ENCODE data around the gene MAJIN. TPM values are rescaled to one million over a fixed set of nuclear protein-coding genes. Genes with fewer than 3 reads are reported as not detected.
A peak's percentile ranks its signal among the peaks of the same experiment; 100 is the strongest.
"Not testable (repeated sequence)": the region's sequence is repeated elsewhere in the genome, so short reads cannot be mapped to it uniquely, and the experiment has no call there.

Gene MAJIN
- under 1 TPM in 1 of 2 donors, not detected in 1; 0.45 TPM for total RNA-seq

- DNase-seq (ENCODE audit: low spot score in 2 of 2) (peak; percentile 84 to 92), ATAC-seq (peak; percentile 28 to 45)
- Mint-ChIP-seq H3K36me3 (no peaks in the 10 kb centered on the region), H3K9me3 (no peaks in the 10 kb centered on the region), H3K27ac (peak within 1 kb of the TSS; percentile 84 to 99)
Observed at GRCh38 chr11:64971421-64972233, at the start of gene MAJIN. TSS of gene MAJIN (minus strand) at chr11:64972108. CDS start at chr11:64959405, 12,703 bp downstream.

- H3K36me3 Mint-ChIP-seq = peaks cover 0 to 15% of the 10 kb centered on the region in 2 donors
- ATAC-seq (no peak), DNase-seq (ENCODE audit: low spot score in 2 of 2) (no peak)
- H3K9me3 Mint-ChIP-seq = peaks cover 0 to 5% of the 10 kb centered on the region in 2 donors
- H3K27ac Mint-ChIP-seq = no peak overlapping the region
Observed at GRCh38 chr11:65021509-65021908, 49.6 kb upstream of the MAJIN start.

- Mint-ChIP-seq H3K36me3 (peaks cover 0 to 20% of the 10 kb centered on the region in 2 donors), H3K27ac (peak overlapping the region in 1 of 2 donors; percentile 44), H3K9me3 (peaks cover 0 to 5% of the 10 kb centered on the region in 2 donors)
- DNase-seq (ENCODE audit: low spot score in 2 of 2) (no peak), ATAC-seq (no peak)
Observed at GRCh38 chr11:65021003-65021402, 49.1 kb upstream of the MAJIN start.

- peaks cover 0 to 5% of the 10 kb centered on the region in 2 donors for H3K9me3 Mint-ChIP-seq
- H3K27ac Mint-ChIP-seq = no peak overlapping the region
- peaks cover 0 to 20% of the 10 kb centered on the region in 2 donors for H3K36me3 Mint-ChIP-seq
Observed at GRCh38 chr11:65019824-65020223, 47.9 kb upstream of the MAJIN start.

GRCh38 chr11:65017937-65018336, 46.0 kb upstream of the MAJIN start:
- ATAC-seq (no peak), DNase-seq (ENCODE audit: low spot score in 2 of 2) (no peak)
- H3K27ac Mint-ChIP-seq = peak overlapping the region in 1 of 2 donors; percentile 30
- H3K9me3 Mint-ChIP-seq = peaks cover 0 to 5% of the 10 kb centered on the region in 2 donors
- peaks cover 0 to 20% of the 10 kb centered on the region in 2 donors for H3K36me3 Mint-ChIP-seq

More at GRCh38 chr11:65019824-65020223, 47.9 kb upstream of the MAJIN start:
- ATAC-seq (no peak), DNase-seq (ENCODE audit: low spot score in 2 of 2) (no peak)

- no peak for ATAC-seq
- DNase-seq (ENCODE audit: low spot score in 2 of 2) = no peak
- Mint-ChIP-seq H3K36me3 (peaks cover 0 to 20% of the 10 kb centered on the region in 2 donors), H3K9me3 (peaks cover 0 to 5% of the 10 kb centered on the region in 2 donors), H3K27ac (peak overlapping the region in 1 of 2 donors; percentile 19)
Observed at GRCh38 chr11:65016705-65017104, 44.8 kb upstream of the MAJIN start.

GRCh38 chr11:65014726-65015227, 42.9 kb upstream of the MAJIN start:
- Mint-ChIP-seq H3K36me3 (peaks cover 0 to 20% of the 10 kb centered on the region in 2 donors), H3K9me3 (peaks cover 0 to 5% of the 10 kb centered on the region in 2 donors), H3K27ac (peak overlapping the region; percentile 95 to 98)
- ATAC-seq (peak in 1 of 2 donors; percentile 17), DNase-seq (ENCODE audit: low spot score in 2 of 2) (no peak)

GRCh38 chr11:65013888-65014725, 42.2 kb upstream of the MAJIN start, which contains the start of gene ARL2:
TSS of gene ARL2 (plus strand) at chr11:65014160. CDS start at chr11:65014208, 48 bp downstream.
- peaks cover 0 to 20% of the 10 kb centered on the region in 2 donors for H3K36me3 Mint-ChIP-seq
- ATAC-seq (peak; percentile 81 to 86), DNase-seq (ENCODE audit: low spot score in 2 of 2) (peak; percentile 84 to 91)
- peak within 1 kb of the TSS; percentile 95 to 98 for H3K27ac Mint-ChIP-seq
- H3K9me3 Mint-ChIP-seq = peaks cover 0 to 5% of the 10 kb centered on the region in 2 donors

- peaks cover 0 to 5% of the 10 kb centered on the region in 2 donors for H3K9me3 Mint-ChIP-seq
- ATAC-seq = peak; percentile 85 to 89
- peak overlapping the region; percentile 95 to 97 for H3K27ac Mint-ChIP-seq
- H3K36me3 Mint-ChIP-seq = peaks cover 0 to 20% of the 10 kb centered on the region in 2 donors
- peak; percentile 91 to 93 for DNase-seq (ENCODE audit: low spot score in 2 of 2)
Observed at GRCh38 chr11:65013130-65013887, 41.4 kb upstream of the MAJIN start.

GRCh38 chr11:65008873-65009272, 37.0 kb upstream of the MAJIN start:
- DNase-seq (ENCODE audit: low spot score in 2 of 2) = no peak
- no peak for ATAC-seq
- Mint-ChIP-seq H3K9me3 (no peaks in the 10 kb centered on the region), H3K27ac (no peak overlapping the region), H3K36me3 (no peaks in the 10 kb centered on the region)

GRCh38 chr11:65008016-65008415, 36.1 kb upstream of the MAJIN start:
- no peak for DNase-seq (ENCODE audit: low spot score in 2 of 2)
- Mint-ChIP-seq H3K36me3 (no peaks in the 10 kb centered on the region), H3K27ac (no peak overlapping the region), H3K9me3 (no peaks in the 10 kb centered on the region)
- ATAC-seq = no peak

GRCh38 chr11:65003968-65004367, 32.1 kb upstream of the MAJIN start:
- not testable (repeated sequence) for H3K36me3 Mint-ChIP-seq

GRCh38 chr11:65003282-65003681, 31.4 kb upstream of the MAJIN start:
- no peak for ATAC-seq
- H3K36me3 Mint-ChIP-seq = no peaks in the 10 kb centered on the region
- H3K9me3 Mint-ChIP-seq = no peaks in the 10 kb centered on the region
- no peak for DNase-seq (ENCODE audit: low spot score in 2 of 2)
- no peak overlapping the region for H3K27ac Mint-ChIP-seq

More at GRCh38 chr11:65003968-65004367, 32.1 kb upstream of the MAJIN start:
- not testable (repeated sequence) for DNase-seq (ENCODE audit: low spot score in 2 of 2); ATAC-seq; H3K27ac Mint-ChIP-seq; H3K9me3 Mint-ChIP-seq

- H3K27ac Mint-ChIP-seq = no peak overlapping the region
- ATAC-seq = no peak
- no peaks in the 10 kb centered on the region for H3K36me3 Mint-ChIP-seq
Observed at GRCh38 chr11:65002706-65003105, 30.8 kb upstream of the MAJIN start.

GRCh38 chr11:64999478-64999877, 27.6 kb upstream of the MAJIN start:
- H3K36me3 Mint-ChIP-seq = no peaks in the 10 kb centered on the region
- ATAC-seq = no peak
- no peak overlapping the region for H3K27ac Mint-ChIP-seq
- DNase-seq (ENCODE audit: low spot score in 2 of 2) = no peak
- no peaks in the 10 kb centered on the region for H3K9me3 Mint-ChIP-seq

More at GRCh38 chr11:65002706-65003105, 30.8 kb upstream of the MAJIN start:
- DNase-seq (ENCODE audit: low spot score in 2 of 2) = no peak
- H3K9me3 Mint-ChIP-seq = no peaks in the 10 kb centered on the region

All from activated naive CD4-positive, alpha-beta T cell treated with anti-CD3 and anti-CD28 coated beads, Interleukin-2, amount 50 U/mL, for 72 hours (primary cell).